SIG-M5 treated with dmso at 0.1 percent for 504 hours (cell line): ENCODE measurements around the gene CENPP.
A peak's percentile ranks its signal among the peaks of the same experiment; 100 is the strongest.

Source experiments
- DNase-seq: peaks from one replicate; lab custom pipeline; 2025; ENCODE audit not compliant: unreplicated experiment; lab: John Stamatoyannopoulos, UW

Gene CENPP

GRCh38 chr9:92474587-92474986 is 148.8 kb downstream of the CENPP start:
- DNase-seq, result no peak

- no peak for DNase-seq
These were observed 151.2 kb downstream of the CENPP start for GRCh38 chr9:92476962-92477361.

- no peak for DNase-seq
These were observed 153.0 kb downstream of the CENPP start for GRCh38 chr9:92478783-92479182.

- DNase-seq, result no peak
These were observed 153.6 kb downstream of the CENPP start for GRCh38 chr9:92479346-92479745.

GRCh38 chr9:92480291-92480771 is 154.6 kb downstream of the CENPP start:
- no peak for DNase-seq

GRCh38 chr9:92480986-92481633 is 155.4 kb downstream of the CENPP start:
- no peak for DNase-seq

- DNase-seq, result no peak
These were observed 156.6 kb downstream of the CENPP start, which contains the start of gene ASPN for GRCh38 chr9:92482329-92482728. Gene ASPN, minus strand, starts transcription at chr9:92482506.

- no peak for DNase-seq
These were observed 157.1 kb downstream of the CENPP start for GRCh38 chr9:92482805-92483204.

GRCh38 chr9:92483627-92484545 is 158.1 kb downstream of the CENPP start:
- DNase-seq, result no peak

GRCh38 chr9:92484563-92484962 is 158.8 kb downstream of the CENPP start:
- no peak for DNase-seq

GRCh38 chr9:92486371-92486770 is 160.6 kb downstream of the CENPP start:
- no peak for DNase-seq

GRCh38 chr9:92488681-92489550 is 163.2 kb downstream of the CENPP start:
- DNase-seq, result no peak

- DNase-seq, result no peak
These were observed 167.1 kb downstream of the CENPP start for GRCh38 chr9:92492781-92493401.

GRCh38 chr9:92493749-92494387 is 168.1 kb downstream of the CENPP start:
- no peak for DNase-seq

GRCh38 chr9:92494856-92495255 is 169.1 kb downstream of the CENPP start:
- DNase-seq, result no peak

GRCh38 chr9:92496396-92497176 is 170.8 kb downstream of the CENPP start:
- no peak for DNase-seq

GRCh38 chr9:92499701-92500100 is 173.9 kb downstream of the CENPP start:
- DNase-seq, result no peak

GRCh38 chr9:92500725-92501124 is 175.0 kb downstream of the CENPP start:
- no peak for DNase-seq

GRCh38 chr9:92501671-92502393 is 176.1 kb downstream of the CENPP start:
- peak; percentile 52 for DNase-seq
